ENCODE measurements around the gene WBP2.

DNA sequence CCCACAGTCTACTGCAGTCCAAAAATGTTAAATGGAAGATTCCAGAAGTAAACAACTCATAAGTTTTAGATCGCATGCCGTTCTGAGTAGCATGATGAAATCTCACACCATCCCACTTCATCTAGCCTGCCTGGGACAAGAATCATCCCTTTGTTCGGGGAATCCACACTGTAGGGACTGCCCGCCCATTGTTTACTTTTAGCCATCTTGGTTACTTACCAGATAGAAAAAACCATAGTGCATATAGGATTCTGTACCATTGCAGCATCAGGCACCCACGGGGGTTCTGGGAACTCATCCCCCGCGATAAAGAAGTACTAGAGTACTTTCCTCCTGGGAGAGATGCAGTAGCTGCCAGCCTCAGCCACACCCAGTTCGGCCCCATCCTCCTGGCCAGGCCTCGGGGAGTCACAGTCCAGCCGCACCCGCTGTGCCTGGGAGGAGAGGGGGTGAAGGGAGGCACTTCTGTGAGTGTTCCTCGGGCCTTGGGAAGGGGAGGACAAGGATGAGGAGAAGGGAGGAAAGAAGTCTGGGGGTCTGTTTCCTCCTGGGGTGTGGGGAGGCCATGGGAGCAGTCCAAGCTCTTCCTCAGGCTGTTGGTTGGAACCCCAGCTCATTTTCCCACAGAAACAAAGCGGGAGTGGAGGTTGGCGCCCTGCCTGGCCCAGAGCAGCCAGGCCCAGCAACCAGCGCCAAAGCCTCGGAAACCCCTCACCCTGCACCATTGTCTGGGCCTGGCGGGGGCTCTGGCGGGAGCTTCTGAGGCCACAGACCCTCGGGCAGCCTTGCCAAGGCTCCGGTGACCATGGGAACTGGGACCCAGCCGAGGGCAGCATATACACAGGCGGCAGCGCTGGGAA, 14.4 kb upstream of the WBP2 start:
- TF ChIP-seq YY1 (IDR thresholded peaks at IDR 0.05; ENCODE audit: insufficient read depth, insufficient read length) (no peak), ZNF274 (IDR thresholded peaks at IDR 0.05; ENCODE audit: low read depth, low read length) (no peak)

Data from NT2/D1 (cell line).